GM18907 (cell line): ENCODE measurements around the gene CTXN1.
"Not testable (repeated sequence)": the region's sequence is repeated elsewhere in the genome, so short reads cannot be mapped to it uniquely, and the experiment has no call there.

Experiments
- ATAC-seq: cut with Tn5 transposase; IDR thresholded peaks from one replicate; pipeline ENCODE4 v1.9.1; 2021; ENCODE audit warnings: mild to moderate bottlenecking, moderate library complexity; ENCODE audit not compliant: unreplicated experiment

The CTXN1 gene

DNA sequence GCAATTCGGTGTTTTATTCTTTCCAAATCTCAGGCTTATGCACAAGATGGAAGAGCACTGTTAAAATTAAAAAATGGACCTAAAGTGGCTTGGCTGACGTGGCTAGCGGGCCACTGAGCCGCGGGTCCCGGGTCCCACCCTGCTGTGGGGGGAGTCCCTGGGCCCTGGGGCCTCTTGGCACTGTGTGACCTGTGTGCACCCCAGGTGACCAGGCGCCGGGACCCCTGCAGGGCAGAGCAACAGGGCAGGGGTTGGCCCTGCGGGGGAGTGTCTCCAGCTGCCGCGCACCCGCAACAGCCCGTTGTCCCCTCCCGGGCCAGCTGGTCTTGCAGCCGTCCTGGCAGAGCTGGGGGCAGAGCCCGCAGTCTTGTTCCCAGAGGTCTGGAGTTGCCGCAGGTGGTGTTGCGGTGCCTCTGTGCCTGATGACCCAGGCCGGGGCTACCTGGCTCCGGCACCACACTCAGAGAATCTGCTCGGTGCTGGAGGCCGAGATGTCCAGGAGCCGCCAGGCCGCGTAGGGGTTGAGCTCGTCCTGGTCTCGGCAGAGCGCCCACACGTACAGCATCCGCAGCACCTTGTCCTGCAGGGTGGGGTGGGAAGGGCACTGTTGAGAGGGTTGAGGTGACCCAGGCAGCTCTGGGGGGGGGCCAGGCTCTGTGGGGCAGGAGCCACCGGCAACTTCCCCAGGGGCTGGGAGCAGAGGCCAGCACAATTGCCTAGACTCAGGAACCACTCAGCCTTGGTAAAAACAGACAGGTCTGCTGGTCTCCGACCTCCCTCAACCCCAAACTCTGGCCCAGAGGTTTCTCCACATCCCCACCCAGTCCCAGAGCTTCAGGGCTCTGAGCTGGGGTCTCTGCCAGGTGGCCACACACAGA, 1.0 kb upstream of the CTXN1 start:
- ATAC-seq, result no peak

GRCh38 chr19:7925171-7925851, 624 bp downstream of the CTXN1 start:
- no peak for ATAC-seq

- no peak for ATAC-seq
Observed at GRCh38 chr19:7924651-7925170, 1.2 kb downstream of the CTXN1 start.

DNA sequence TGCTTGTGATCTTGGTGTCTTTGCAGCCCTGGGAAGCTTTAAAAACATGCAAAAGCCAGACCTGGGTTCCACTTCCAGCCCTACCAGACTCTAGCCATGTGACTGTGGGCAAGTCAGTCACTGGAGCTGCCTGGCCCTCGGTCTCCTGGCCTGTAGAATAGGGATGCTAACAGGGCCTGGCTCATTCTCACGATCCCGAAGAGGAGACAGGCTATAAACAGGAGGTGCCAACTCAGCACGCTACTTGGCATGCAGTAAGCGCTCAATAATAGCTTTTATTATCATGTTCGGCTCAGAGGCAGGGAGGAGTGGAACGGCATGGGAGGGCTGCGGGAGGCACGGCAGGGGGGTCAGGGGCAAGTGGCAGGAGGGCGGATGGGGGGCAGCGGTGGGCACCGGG, 1.7 kb downstream of the CTXN1 start:
- ATAC-seq, result no peak

DNA sequence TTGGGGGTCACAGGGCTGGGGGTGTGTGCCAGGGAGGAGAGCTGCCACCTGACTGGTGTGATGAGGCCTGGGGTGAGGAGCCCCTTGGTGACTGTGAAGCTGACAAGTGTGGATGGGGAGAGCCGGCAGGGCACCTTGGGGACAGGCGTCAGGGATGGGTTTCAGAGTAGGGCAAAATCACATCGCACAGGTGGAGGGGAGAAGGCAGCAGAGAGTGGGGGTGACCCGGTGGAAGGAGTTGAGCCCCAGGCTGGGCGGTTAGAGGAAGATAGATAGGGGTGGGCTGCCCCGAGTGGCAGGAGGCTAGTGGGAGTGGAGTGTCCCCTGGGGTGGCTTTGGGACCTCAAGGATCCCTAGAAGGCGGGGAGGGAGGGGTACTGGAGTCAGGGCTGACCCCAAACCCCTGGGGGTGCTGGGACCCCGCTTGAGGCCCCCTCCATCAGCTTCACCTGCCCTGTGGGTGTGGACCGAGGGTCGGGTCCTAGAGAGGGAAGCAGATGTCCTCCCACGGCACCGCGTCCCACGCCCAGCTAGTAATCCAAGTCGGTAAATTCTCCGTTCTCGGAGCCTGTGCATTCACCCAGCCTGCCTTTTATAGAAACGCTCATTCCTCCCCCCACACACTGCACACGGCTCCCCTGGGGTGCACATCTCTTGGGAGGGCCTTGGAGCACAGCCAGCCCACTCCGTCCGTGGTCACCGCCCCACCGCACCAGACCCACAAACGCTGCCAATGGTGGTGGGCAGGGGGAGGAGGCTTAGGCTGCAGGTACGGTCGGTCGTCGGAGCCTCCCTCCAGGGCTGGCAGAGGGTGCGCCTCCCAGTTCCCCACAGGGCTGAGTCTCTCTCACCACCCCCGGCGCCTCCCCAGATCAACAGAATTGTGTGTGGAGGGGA, 2.4 kb downstream of the CTXN1 start:
- no peak for ATAC-seq

DNA sequence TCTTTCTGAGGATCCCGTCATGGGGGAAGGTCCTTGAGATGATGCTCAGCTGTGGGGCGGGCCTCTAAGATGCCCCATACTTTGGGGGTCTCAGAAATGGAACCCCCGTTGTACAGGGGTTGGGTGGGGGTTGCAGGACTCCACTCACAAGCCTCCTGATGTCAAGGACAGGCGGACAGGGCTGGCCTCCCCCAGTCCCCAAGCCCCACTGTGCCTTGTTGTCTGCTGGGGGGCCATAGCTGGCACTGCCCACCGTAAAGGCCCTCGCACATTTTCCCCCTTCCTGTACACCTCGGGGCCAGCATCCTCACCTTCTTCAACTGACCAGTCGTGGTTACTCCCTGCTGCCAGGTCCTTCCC, 3.1 kb downstream of the CTXN1 start:
- ATAC-seq, result no peak

DNA sequence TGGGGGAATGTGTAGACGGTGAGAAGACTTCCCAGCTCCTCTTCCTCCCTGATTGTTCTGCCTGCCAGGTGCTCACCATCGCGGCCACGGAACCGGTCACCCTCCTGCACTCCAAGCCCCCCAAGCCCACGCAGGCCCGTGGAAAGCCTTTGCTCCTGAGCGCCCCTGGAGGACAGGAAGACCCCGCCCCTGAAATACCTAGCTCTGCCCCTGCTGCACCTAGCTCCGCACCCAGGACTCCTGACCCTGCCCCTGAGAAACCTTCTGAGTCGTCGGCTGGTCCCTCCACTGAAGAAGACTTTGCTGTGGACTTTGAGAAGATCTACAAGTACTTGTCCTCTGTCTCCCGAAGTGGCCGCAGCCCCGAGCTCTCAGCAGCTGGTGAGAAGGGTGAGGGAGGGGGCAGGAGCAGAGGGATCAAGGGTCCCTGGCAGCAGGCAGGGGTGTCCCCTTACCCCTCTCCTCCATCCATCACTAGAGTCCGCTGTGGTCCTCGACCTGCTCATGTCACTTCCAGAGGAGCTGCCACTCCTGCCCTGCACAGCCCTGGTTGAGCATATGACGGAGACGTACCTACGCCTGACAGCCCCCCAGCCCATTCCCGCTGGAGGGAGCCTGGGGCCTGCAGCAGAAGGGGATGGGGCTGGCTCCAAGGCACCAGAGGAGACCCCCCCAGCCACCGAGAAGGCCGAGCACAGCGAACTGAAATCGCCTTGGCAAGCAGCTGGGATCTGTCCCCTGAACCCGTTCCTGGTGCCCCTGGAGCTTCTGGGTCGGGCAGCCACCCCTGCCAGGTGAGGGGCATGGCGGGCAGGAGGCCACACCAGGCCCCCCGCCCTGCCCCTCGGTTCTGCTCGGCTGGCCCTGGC, 3.7 kb downstream of the CTXN1 start:
- ATAC-seq, result no peak

- no peak for ATAC-seq
Observed at GRCh38 chr19:7921302-7921966, 4.5 kb downstream of the CTXN1 start.

DNA sequence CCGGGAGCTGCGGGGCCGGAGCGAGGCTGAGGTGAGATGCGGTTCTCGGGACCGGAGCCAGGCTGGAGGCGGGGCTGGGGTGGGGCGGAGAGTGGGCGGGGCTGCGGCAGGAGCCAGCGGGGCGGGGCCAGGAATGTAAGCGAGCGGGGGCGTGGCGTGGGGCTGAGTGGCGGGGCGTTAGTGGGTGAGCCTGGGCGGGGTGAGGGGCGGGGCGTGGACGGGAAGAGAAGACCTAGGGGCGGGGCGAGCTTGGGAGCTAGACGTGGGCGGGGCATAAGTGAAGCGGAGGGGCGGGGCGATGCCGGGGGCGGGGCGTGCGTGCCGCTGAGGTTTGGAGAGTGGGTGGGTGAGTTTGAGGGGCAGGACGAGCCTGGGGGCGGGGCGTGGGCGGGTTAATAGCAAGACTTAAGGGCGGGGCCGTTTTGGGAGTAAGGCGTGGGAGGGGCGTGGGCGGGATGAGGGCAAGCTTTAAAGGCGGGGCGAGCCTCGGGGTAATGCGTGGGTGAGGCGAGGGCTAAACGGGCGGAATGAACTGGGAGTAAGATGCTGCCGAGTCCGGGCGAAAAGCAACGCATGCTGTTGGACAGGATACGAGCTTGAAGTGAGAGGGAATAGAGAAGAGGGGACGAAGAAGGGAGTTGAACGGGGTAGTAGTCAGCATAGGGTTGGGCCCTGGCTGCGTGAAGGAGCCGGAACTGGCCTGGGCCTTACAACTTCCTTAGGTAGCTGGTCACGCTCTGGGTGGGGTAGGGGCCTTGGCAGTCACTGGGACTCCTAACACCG, 5.2 kb downstream of the CTXN1 start:
- peak; percentile 39 for ATAC-seq

GRCh38 chr19:7919610-7920518, 6.1 kb downstream of the CTXN1 start, which contains the start of gene SNAPC2:
Gene SNAPC2 (plus strand): TSS chr19:7920338. CDS start chr19:7920367, 29 bp downstream.
- ATAC-seq, result peak; percentile 67

GRCh38 chr19:7918615-7919421, 7.1 kb downstream of the CTXN1 start:
- no peak for ATAC-seq

- ATAC-seq, result not testable (repeated sequence)
Observed at GRCh38 chr19:7918062-7918614, 7.8 kb downstream of the CTXN1 start.

GRCh38 chr19:7917267-7918061, 8.5 kb downstream of the CTXN1 start:
- peak; percentile 21 for ATAC-seq

- no peak for ATAC-seq
Observed at GRCh38 chr19:7916955-7917266, 9.0 kb downstream of the CTXN1 start.

GRCh38 chr19:7916103-7916954, 9.6 kb downstream of the CTXN1 start:
- ATAC-seq, result no peak
